HCT116 (cell line): ENCODE results near the gene RIOK2.

Experiments used
- EZH2 ChIP-seq: fragments of 200-600 bp; sonication (generic); IDR thresholded peaks from 2 replicates; pipeline ENCODE4 v1.6.1; 2017; ENCODE audit warnings: antibody characterized with exemption, mixed run types
- POLR2A ChIP-seq: IDR thresholded peaks from 2 replicates; pipeline ENCODE4 v1.7.0; 2011; ENCODE audit warnings: borderline replicate concordance; ENCODE audit not compliant: insufficient read depth, insufficient read length; ENCODE audit errors: extremely low read depth
- POLR2AphosphoS5 ChIP-seq: IDR thresholded peaks from 2 replicates; pipeline ENCODE4 v1.6.1; 2011; ENCODE audit warnings: mild to moderate bottlenecking, low read depth, low read length, moderate library complexity
- SIN3A ChIP-seq: IDR thresholded peaks from 2 replicates; pipeline ENCODE4 v1.6.1; 2012; ENCODE audit warnings: low read depth
- TCF7L2 ChIP-seq: IDR thresholded peaks from 2 replicates; pipeline ENCODE4 v1.7.0; 2011; ENCODE audit warnings: borderline replicate concordance, inconsistent platforms; ENCODE audit not compliant: insufficient read depth, insufficient read length; ENCODE audit errors: extremely low read depth

GRCh38 chr5:97135868-97136267 is 47.2 kb downstream of the RIOK2 start:
- no peak for TF ChIP-seq TCF7L2
- no peak for TF ChIP-seq EZH2
- TF ChIP-seq POLR2AphosphoS5 = no peak
- no peak for TF ChIP-seq SIN3A
- TF ChIP-seq POLR2A = no peak
